Liver (tissue), 9 donors: ENCODE results near the gene SUSD4. TPM values are rescaled to one million over a fixed set of nuclear protein-coding genes. Genes with fewer than 3 reads are reported as not detected.

Source experiments
- DNase-seq: peaks from one replicate; pipeline ENCODE4 v3.0.0-alpha.2; 2017; ENCODE audit warnings: low spot score
- H3K27ac ChIP-seq, 2 donors: one replicate each; pipeline ENCODE4 v1.7.0; 2013; ENCODE audit warnings: inconsistent platforms in 2 of 2, low read length in 2 of 2, control low read depth in 1 of 2, low read depth in 1 of 2, mild to moderate bottlenecking in 1 of 2
- H3K27me3 ChIP-seq, 4 donors: one replicate each; pipeline versions ENCODE4 v1.6.1 to v1.7.0; 2013; ENCODE audit warnings: low read length in 3 of 4, inconsistent platforms in 1 of 4, mild to moderate bottlenecking in 1 of 4, moderate library complexity in 1 of 4; ENCODE audit not compliant: control insufficient read depth in 4 of 4, insufficient read depth in 4 of 4
- H3K36me3 ChIP-seq, 4 donors: one replicate each; pipeline versions ENCODE4 v1.6.1 to v1.7.0; 2013; ENCODE audit warnings: low read length in 3 of 4, mild to moderate bottlenecking in 3 of 4, low read depth in 1 of 4, moderate library complexity in 1 of 4; ENCODE audit not compliant: control insufficient read depth in 4 of 4, insufficient read depth in 3 of 4
- H3K4me1 ChIP-seq, 4 donors: one replicate each; pipeline versions ENCODE4 v1.6.1 to v1.7.0; 2013; ENCODE audit warnings: low read length in 3 of 4, mild to moderate bottlenecking in 3 of 4, moderate library complexity in 1 of 4; ENCODE audit not compliant: control insufficient read depth in 4 of 4, insufficient read depth in 4 of 4
- H3K4me3 ChIP-seq, 3 donors: one replicate each; pipeline versions ENCODE4 v1.6.1 to v1.7.0; 2013; ENCODE audit warnings: low read length in 3 of 3, control low read depth in 1 of 3, low read depth in 1 of 3, mild to moderate bottlenecking in 1 of 3
- H3K9ac ChIP-seq, 2 donors: one replicate each; pipeline ENCODE4 v1.7.0; 2013; ENCODE audit warnings: low read length in 2 of 2, mild to moderate bottlenecking in 2 of 2, moderate library complexity in 2 of 2, control low read depth in 1 of 2, low read depth in 1 of 2
- H3K9me3 ChIP-seq, 4 donors: one replicate each; pipeline versions ENCODE4 v1.6.1 to v1.7.0; 2013; ENCODE audit warnings: low read length in 3 of 4; ENCODE audit not compliant: control insufficient read depth in 4 of 4
- ATF3 ChIP-seq: IDR thresholded peaks from 2 replicates; pipeline ENCODE4 v1.6.1; 2016; ENCODE audit warnings: antibody characterized with exemption
- CTCF ChIP-seq: fragments of 150-350 bp; IDR thresholded peaks from 2 replicates; pipeline ENCODE4 v1.5.1; 2017; ENCODE audit warnings: improper control_type of control experiment, low read depth, low read length; ENCODE audit not compliant: missing input control
- EGR1 ChIP-seq, 2 donors: IDR thresholded peaks; 2 replicates each; pipeline ENCODE4 v1.6.1; 2016 to 2018; ENCODE audit warnings: antibody characterized with exemption in 2 of 2, low read depth in 2 of 2
- FOXA1 ChIP-seq: IDR thresholded peaks from 2 replicates; pipeline ENCODE4 v1.6.1; 2016; ENCODE audit warnings: antibody characterized with exemption
- FOXA2 ChIP-seq: IDR thresholded peaks from 2 replicates; pipeline ENCODE4 v1.6.1; 2016; ENCODE audit warnings: antibody characterized with exemption
- GABPA ChIP-seq, 2 donors: IDR thresholded peaks in 1 of 2; conservative IDR thresholded peaks in 1 of 2; 2 replicates each; pipeline ENCODE4 v1.6.1; 2016; ENCODE audit warnings: antibody characterized with exemption in 2 of 2, mild to moderate bottlenecking in 1 of 2, moderate library complexity in 1 of 2
- HNF4A ChIP-seq, 2 donors: conservative IDR thresholded peaks; 2 replicates each; pipeline ENCODE4 v1.6.1; 2016; ENCODE audit warnings: antibody characterized with exemption in 2 of 2, mild to moderate bottlenecking in 2 of 2
- HNF4G ChIP-seq: IDR thresholded peaks from 2 replicates; pipeline ENCODE4 v1.6.1; 2016; ENCODE audit warnings: antibody characterized with exemption
- JUND ChIP-seq, 2 donors: IDR thresholded peaks; 2 replicates each; pipeline ENCODE4 v1.6.1; 2016; ENCODE audit warnings: antibody characterized with exemption in 2 of 2
- MAX ChIP-seq: IDR thresholded peaks from 2 replicates; pipeline ENCODE4 v1.6.1; 2016; ENCODE audit warnings: antibody characterized with exemption
- NR2F2 ChIP-seq: IDR thresholded peaks from 2 replicates; pipeline ENCODE4 v1.6.1; 2016; ENCODE audit warnings: antibody characterized with exemption
- RAD21 ChIP-seq, 2 donors: IDR thresholded peaks; 2 replicates each; pipeline ENCODE4 v1.6.1; 2016; ENCODE audit warnings: antibody characterized with exemption in 2 of 2, mild to moderate bottlenecking in 2 of 2
- REST ChIP-seq: IDR thresholded peaks from 2 replicates; pipeline ENCODE4 v1.6.1; 2016; ENCODE audit warnings: antibody characterized with exemption, mild to moderate bottlenecking
- RXRA ChIP-seq, 2 donors: IDR thresholded peaks; 2 replicates each; pipeline ENCODE4 v1.6.1; 2017 to 2018; ENCODE audit warnings: antibody characterized with exemption in 2 of 2, mild to moderate bottlenecking in 1 of 2
- SP1 ChIP-seq: IDR thresholded peaks from 2 replicates; pipeline ENCODE4 v1.6.1; 2018; ENCODE audit warnings: antibody characterized with exemption, mild to moderate bottlenecking
- TAF1 ChIP-seq: conservative IDR thresholded peaks from 2 replicates; pipeline ENCODE4 v1.6.1; 2016; ENCODE audit warnings: antibody characterized with exemption, mild to moderate bottlenecking
- YY1 ChIP-seq: IDR thresholded peaks from 2 replicates; pipeline ENCODE4 v1.6.1; 2016; ENCODE audit warnings: antibody characterized with exemption, mild to moderate bottlenecking
- ZBTB33 ChIP-seq: IDR thresholded peaks from 2 replicates; pipeline ENCODE4 v1.6.1; 2016; ENCODE audit warnings: antibody characterized with exemption
- WGBS: extraction: QIAGEN DNeasy Blood & Tissue Kit; methylation state at CpG from one replicate; pipeline ENCODE4 v1.1.7; 2013; 5-methylcytosine and 5-hydroxymethylcytosine counted together
- polyA plus RNA-seq, 2 donors: library from polyadenylated mRNA; stranded (reverse) in 1 of 2; unstranded in 1 of 2; fragments of 200-250 nt in 1 of 2; fragments of >200 nt in 1 of 2; fragmentation: Nextera tagmentation in 1 of 2; extraction: Ambion mirVana in 1 of 2; gene quantifications; one replicate each; pipeline versions ENCODE4 v1.2.1 to v1.2.3, GENCODE V29; 2013 to 2015
- total RNA-seq, 2 donors: library from RNA; depleted of rRNA; stranded (reverse); fragments of >200 nt; gene quantifications; one replicate each; pipeline ENCODE4 v1.2.3, GENCODE V29; 2014
- donor health status: healthy.
- donor health status: healthy.
- donor health status: healthy.
- donor health status: healthy.
- donor health status: healthy.

Gene SUSD4
- total and polyA plus RNA-seq, 4 donors = 1.1 to 3.8 (median 1.8) TPM

GRCh38 chr1:223307544-223307943 lies 56.4 kb downstream of the SUSD4 start:
- Histone ChIP-seq H3K27me3 (no peaks in the 10 kb centered on the region), H3K27ac (no peak overlapping the region), H3K9ac (no peak overlapping the region), H3K4me1 (peaks cover 0 to 2% (median 0%) of the 10 kb centered on the region in 4 donors), H3K4me3 (no peak overlapping the region), H3K9me3 (no peaks in the 10 kb centered on the region), H3K36me3 (no peaks in the 10 kb centered on the region)
- no peak for DNase-seq
- TF ChIP-seq ZBTB33 (no peak), CTCF (no peak), HNF4G (no peak), REST (no peak), ATF3 (no peak), FOXA2 (no peak), RAD21 (IDR thresholded peaks at IDR 0.05) (no peak), SP1 (no peak), FOXA1 (no peak), GABPA (IDR thresholded peaks at IDR 0.05 in 1 of 2, conservative IDR thresholded peaks at IDR 0.05 in 1 of 2) (no peak), JUND (IDR thresholded peaks at IDR 0.05) (no peak), MAX (no peak), HNF4A (conservative IDR thresholded peaks at IDR 0.05) (no peak), EGR1 (IDR thresholded peaks at IDR 0.05; ENCODE audit: low read depth in 2 of 2) (no peak), YY1 (no peak), NR2F2 (no peak), RXRA (IDR thresholded peaks at IDR 0.05) (no peak), TAF1 (no peak)
- WGBS = 93% methylated on average over 5 of the region's 5 CpGs
